HG03460 (cell line): ENCODE measurements around the gene GNG12.

Source experiments
- ATAC-seq: cut with Tn5 transposase; IDR thresholded peaks from one replicate; pipeline ENCODE4 v1.9.1; 2021; ENCODE audit not compliant: unreplicated experiment

GNG12 gene

GRCh38 chr1:67713057-67713846, 120.0 kb downstream of the GNG12 start:
- ATAC-seq: no peak

GRCh38 chr1:67711855-67712212, 121.4 kb downstream of the GNG12 start:
- no peak for ATAC-seq

- no peak for ATAC-seq
Observed at GRCh38 chr1:67711158-67711854, 122.0 kb downstream of the GNG12 start.

GRCh38 chr1:67710417-67710816, 122.8 kb downstream of the GNG12 start:
- ATAC-seq: no peak

- ATAC-seq: no peak
Observed at GRCh38 chr1:67708606-67709005, 124.7 kb downstream of the GNG12 start.

GRCh38 chr1:67705735-67706453, 127.4 kb downstream of the GNG12 start:
- ATAC-seq: no peak

- no peak for ATAC-seq
Observed at GRCh38 chr1:67704351-67704750, 128.9 kb downstream of the GNG12 start.

GRCh38 chr1:67701876-67702275, 131.4 kb downstream of the GNG12 start:
- ATAC-seq: no peak

- ATAC-seq: no peak
Observed at GRCh38 chr1:67700692-67701410, 132.4 kb downstream of the GNG12 start.

- ATAC-seq: no peak
Observed at GRCh38 chr1:67700220-67700619, 133.0 kb downstream of the GNG12 start.

GRCh38 chr1:67696708-67697107, 136.6 kb downstream of the GNG12 start:
- ATAC-seq: no peak

- no peak for ATAC-seq
Observed at GRCh38 chr1:67695963-67696362, 137.3 kb downstream of the GNG12 start.

GRCh38 chr1:67691712-67692111, 141.6 kb downstream of the GNG12 start:
- ATAC-seq: no peak

- ATAC-seq: no peak
Observed at GRCh38 chr1:67690411-67690810, 142.9 kb downstream of the GNG12 start.

- no peak for ATAC-seq
Observed at GRCh38 chr1:67690018-67690363, 143.3 kb downstream of the GNG12 start.

- ATAC-seq: no peak
Observed at GRCh38 chr1:67689267-67690017, 143.8 kb downstream of the GNG12 start.

GRCh38 chr1:67688526-67689219, 144.6 kb downstream of the GNG12 start:
- ATAC-seq: no peak

- no peak for ATAC-seq
Observed at GRCh38 chr1:67687649-67688048, 145.6 kb downstream of the GNG12 start.

GRCh38 chr1:67687198-67687545, 146.1 kb downstream of the GNG12 start:
- ATAC-seq: no peak
